SK-N-MC (cell line): ENCODE data around the gene MAN2A2.

Experiments
- EZH2 ChIP-seq: fragments of 200-600 bp; sonication (generic); IDR thresholded peaks from one replicate; pipeline ENCODE4 v1.6.1; 2017; ENCODE audit warnings: antibody characterized with exemption
- POLR2AphosphoS5 ChIP-seq: IDR thresholded peaks from 2 replicates; pipeline ENCODE4 v1.6.1; 2012; ENCODE audit warnings: mild to moderate bottlenecking, low read depth, low read length, borderline replicate concordance

GRCh38 chr15:90875549-90875981 lies 27.5 kb upstream of the MAN2A2 start:
- no peak for TF ChIP-seq POLR2AphosphoS5
- TF ChIP-seq EZH2 = no peak
